ENCODE results near the gene TWF1. TPM values are rescaled to one million over a fixed set of nuclear protein-coding genes. Genes with fewer than 3 reads are reported as not detected.

The TWF1 gene
- total and polyA plus RNA-seq, 9 of the 15 experiments (the other 6 are each of a cell fraction or from before 2014, with no cell fraction given), result 10.3 to 29.4 (median 23.4) TPM

DNA sequence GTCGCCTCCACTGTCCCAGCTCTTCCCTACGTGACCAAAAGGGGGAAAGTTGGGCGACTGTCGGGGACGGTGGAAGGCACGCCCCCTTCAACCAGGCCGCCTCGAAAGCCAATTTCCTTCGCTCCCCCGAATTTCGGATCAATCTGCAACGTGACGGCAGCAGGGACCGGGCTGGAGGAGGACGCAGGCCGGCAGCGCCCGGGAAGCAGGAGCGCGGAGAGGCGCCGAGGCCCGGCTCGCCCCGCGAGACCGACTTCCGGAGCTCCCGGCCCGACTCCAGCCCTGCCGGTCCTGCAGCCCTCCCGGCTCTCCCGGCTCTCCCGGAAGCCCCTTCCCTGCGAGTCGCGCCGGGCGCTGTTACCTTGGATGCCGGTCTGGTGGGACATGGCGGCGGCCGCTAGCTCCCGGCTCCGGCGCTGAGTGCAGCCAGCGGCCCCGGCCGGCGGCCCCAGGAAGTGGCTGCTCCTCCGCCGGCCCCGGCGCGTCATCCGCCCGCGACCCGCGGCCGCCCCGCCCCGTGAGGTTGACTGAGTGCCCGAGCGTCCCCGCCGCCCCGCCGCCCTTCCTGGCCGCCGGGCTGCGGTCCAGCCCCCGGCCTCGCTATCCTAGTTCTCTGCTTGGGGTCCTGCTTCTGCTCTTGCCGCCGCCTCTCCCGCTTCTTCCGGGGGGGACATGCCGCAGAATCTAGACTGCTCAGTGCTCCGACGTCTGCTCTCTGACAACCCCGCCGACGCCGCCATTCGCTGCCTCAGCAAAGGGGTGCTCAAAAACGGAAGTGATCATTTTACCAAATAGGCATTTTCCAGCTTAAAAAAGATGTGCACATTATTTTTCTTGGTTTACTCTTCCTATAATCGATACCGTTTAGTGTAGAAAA lies at the start of gene TWF1 (continued):
- TF ChIP-seq, protein P1, sequence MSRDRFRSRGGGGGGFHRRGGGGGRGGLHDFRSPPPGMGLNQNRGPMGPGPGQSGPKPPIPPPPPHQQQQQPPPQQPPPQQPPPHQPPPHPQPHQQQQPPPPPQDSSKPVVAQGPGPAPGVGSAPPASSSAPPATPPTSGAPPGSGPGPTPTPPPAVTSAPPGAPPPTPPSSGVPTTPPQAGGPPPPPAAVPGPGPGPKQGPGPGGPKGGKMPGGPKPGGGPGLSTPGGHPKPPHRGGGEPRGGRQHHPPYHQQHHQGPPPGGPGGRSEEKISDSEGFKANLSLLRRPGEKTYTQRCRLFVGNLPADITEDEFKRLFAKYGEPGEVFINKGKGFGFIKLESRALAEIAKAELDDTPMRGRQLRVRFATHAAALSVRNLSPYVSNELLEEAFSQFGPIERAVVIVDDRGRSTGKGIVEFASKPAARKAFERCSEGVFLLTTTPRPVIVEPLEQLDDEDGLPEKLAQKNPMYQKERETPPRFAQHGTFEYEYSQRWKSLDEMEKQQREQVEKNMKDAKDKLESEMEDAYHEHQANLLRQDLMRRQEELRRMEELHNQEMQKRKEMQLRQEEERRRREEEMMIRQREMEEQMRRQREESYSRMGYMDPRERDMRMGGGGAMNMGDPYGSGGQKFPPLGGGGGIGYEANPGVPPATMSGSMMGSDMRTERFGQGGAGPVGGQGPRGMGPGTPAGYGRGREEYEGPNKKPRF (IDR thresholded peaks at IDR 0.05; ENCODE audit: low read depth, low read length), result no peak
- TF ChIP-seq PURB (CRISPR knock-in tag; IDR thresholded peaks at IDR 0.05; ENCODE audit: low read depth) (no peak), ZNF12 (CRISPR knock-in tag; IDR thresholded peaks at IDR 0.05) (0 out of 2 replicates have a peak, but pooled peaks have one; percentile 14), FOXJ3 (CRISPR knock-in tag; IDR thresholded peaks at IDR 0.05) (no peak), TEAD1 (CRISPR knock-in tag; IDR thresholded peaks at IDR 0.05) (peak in 1 of 2 experiments; percentile 56; a peak in 1 of 4 replicates), RAD21 (CRISPR knock-in tag; conservative IDR thresholded peaks at IDR 0.05 in 1 of 2, IDR thresholded peaks at IDR 0.05 in 1 of 2) (no peak; a peak in 1 of 4 replicates), MAFK (IDR thresholded peaks at IDR 0.05; ENCODE audit: low read length) (peak; percentile 49), ZNF780A (CRISPR knock-in tag; IDR thresholded peaks at IDR 0.05) (no peak), KDM2B (CRISPR knock-in tag; IDR thresholded peaks at IDR 0.05) (no peak), WHSC1 (IDR thresholded peaks at IDR 0.05; ENCODE audit: low read length) (no peak), ZNF282 (CRISPR knock-in tag; IDR thresholded peaks at IDR 0.05) (0 out of 2 replicates have a peak, but pooled peaks have one; percentile 52), KDM4B (IDR thresholded peaks at IDR 0.05; ENCODE audit: borderline replicate concordance in 2 of 2, low read depth in 1 of 2) (peak in 1 of 2 experiments; percentile 44; a peak in 1 of 4 replicates), SAFB (IDR thresholded peaks at IDR 0.05; ENCODE audit: borderline replicate concordance, low read depth, low read length) (no peak), SRSF1 (IDR thresholded peaks at IDR 0.05; ENCODE audit: low read depth, low read length) (no peak), HDAC1 (IDR thresholded peaks at IDR 0.05) (peak in 1 of 2 experiments; percentile 15; a peak in 1 of 4 replicates), HDAC3 (IDR thresholded peaks at IDR 0.05; ENCODE audit: borderline replicate concordance, partially characterized antibody) (no peak), NR2F6 (CRISPR knock-in tag; IDR thresholded peaks at IDR 0.05) (no peak), TOE1 (IDR thresholded peaks at IDR 0.05; ENCODE audit: borderline replicate concordance) (peak; percentile 35; the same call in 1 of the 2 replicates), TOE1 (CRISPR knock-in tag; IDR thresholded peaks at IDR 0.05; ENCODE audit: borderline replicate concordance, low read depth) (no peak), NR1H2 (CRISPR knock-in tag; IDR thresholded peaks at IDR 0.05) (no peak), HLTF (IDR thresholded peaks at IDR 0.05) (no peak), MCM3 (IDR thresholded peaks at IDR 0.05) (no peak), ZNF41 (CRISPR knock-in tag; conservative IDR thresholded peaks at IDR 0.05) (no peak), SMARCA5 (IDR thresholded peaks at IDR 0.05) (no peak), NONO (IDR thresholded peaks at IDR 0.05; ENCODE audit: low read depth in 2 of 2, low read length in 1 of 2) (peak; percentile 66 to 80; a peak in 3 of 4 replicates), NELFE (IDR thresholded peaks at IDR 0.05; ENCODE audit: insufficient read depth, insufficient read length) (peak; percentile 18)
- TF ChIP-seq, protein P2, sequence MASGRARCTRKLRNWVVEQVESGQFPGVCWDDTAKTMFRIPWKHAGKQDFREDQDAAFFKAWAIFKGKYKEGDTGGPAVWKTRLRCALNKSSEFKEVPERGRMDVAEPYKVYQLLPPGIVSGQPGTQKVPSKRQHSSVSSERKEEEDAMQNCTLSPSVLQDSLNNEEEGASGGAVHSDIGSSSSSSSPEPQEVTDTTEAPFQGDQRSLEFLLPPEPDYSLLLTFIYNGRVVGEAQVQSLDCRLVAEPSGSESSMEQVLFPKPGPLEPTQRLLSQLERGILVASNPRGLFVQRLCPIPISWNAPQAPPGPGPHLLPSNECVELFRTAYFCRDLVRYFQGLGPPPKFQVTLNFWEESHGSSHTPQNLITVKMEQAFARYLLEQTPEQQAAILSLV (tag; IDR thresholded peaks at IDR 0.05), result no peak
